Epidermal melanocyte (primary cell): ENCODE results near the gene AEBP1.
"Not testable (repeated sequence)": the region's sequence is repeated elsewhere in the genome, so short reads cannot be mapped to it uniquely, and the experiment has no call there.

Experiments
- DNase-seq: peaks from one replicate; pipeline ENCODE4 v3.0.0; 2011; ENCODE audit warnings: low spot score; ENCODE audit not compliant: insufficient read length

The AEBP1 gene

GRCh38 chr7:44116789-44117666, 12.9 kb downstream of the AEBP1 start:
- DNase-seq, result no peak

GRCh38 chr7:44117801-44118429, 13.8 kb downstream of the AEBP1 start:
- DNase-seq, result no peak

GRCh38 chr7:44119829-44120380, 15.8 kb downstream of the AEBP1 start:
- DNase-seq, result no peak

- no peak for DNase-seq
Observed at GRCh38 chr7:44120395-44120794, 16.2 kb downstream of the AEBP1 start.

- no peak for DNase-seq
Observed at GRCh38 chr7:44121761-44122420, 17.7 kb downstream of the AEBP1 start.

DNA sequence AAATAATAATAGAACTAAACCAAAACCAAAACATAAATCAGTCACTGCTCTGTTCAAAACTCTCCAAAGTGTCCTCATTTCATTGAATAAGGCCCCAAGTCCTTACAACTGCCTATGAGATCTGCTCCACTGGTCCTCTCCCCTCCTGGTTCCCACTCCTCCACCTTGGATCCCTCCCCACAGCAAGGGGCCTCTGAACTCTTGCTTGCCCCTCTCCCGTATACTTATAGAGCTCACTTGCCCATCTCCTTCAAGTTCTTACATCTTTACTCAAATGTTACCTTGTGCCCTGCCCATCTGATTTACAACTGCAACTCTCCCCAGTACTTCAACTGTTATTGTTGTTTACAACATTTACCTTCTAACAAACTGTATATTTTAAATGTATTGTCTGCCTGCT, 18.4 kb downstream of the AEBP1 start:
- no peak for DNase-seq

- DNase-seq, result peak; percentile 99
Observed at GRCh38 chr7:44123190-44124003, 19.3 kb downstream of the AEBP1 start, which contains the start of gene POLD2. Gene POLD2 (minus strand): TSS chr7:44123548. CDS start chr7:44122053, 1,495 bp downstream.

DNA sequence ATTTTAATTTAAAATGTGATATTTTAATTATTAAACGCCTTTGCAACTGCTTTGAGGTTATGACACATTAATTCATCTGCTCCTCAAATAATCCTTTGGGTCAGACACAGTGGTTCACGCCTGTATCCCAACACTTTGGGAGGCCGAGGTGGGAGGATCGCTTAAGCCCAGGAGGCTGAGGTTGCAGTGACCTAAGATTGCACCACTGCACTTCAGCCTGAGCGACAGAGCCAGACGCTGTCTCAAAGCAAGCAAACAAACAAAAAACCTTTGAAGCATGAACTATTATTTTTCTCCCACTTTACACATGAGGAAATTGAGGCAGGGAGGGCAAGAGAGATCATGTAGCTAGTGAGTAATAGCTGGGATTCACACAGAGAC, 20.7 kb downstream of the AEBP1 start:
- DNase-seq, result no peak

- DNase-seq, result not testable (repeated sequence)
Observed at GRCh38 chr7:44126574-44126973, 22.4 kb downstream of the AEBP1 start.

GRCh38 chr7:44127161-44127560, 23.0 kb downstream of the AEBP1 start:
- DNase-seq, result no peak

DNA sequence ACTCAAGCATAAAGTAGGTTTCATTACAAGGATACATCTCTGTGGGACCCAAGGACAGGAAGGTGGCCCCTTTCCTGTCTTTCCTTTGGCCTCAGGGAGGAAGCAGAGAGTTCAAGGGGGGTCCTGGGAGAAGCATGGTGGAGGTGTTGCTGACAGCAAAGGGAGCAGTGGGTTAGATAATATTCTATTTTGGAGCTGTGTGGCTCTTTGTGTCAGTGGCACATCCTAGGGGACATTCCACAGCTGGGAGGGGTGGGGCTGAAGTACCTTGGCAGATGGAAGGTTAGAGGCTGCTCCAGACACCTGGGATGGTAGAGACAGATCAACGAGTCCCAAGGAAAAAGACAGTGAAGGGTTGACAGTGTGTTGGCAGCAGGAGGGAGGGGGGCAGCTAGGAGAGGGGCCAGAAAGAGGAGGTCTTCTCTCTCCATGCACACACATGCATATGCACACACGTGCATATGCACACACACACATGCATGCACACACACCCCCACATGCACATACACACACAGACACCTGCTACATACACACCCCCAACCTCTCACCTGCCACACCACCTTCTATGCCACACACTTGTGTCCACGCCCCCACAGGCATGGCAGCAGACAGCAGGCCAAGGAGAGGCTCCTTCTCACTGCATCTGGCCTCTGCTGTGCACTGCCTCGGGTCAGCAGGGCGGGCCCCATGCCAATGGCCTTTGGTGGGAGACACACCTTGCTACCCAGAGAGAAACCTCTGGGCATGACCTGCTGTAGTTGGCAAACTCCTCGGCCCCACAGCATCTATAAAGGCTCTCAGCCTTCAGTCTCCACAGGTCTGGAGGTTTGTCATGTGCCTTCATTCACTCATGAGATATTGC, 24.8 kb downstream of the AEBP1 start:
- DNase-seq, result no peak

GRCh38 chr7:44131173-44132029, 27.3 kb downstream of the AEBP1 start:
- DNase-seq, result no peak

- DNase-seq, result no peak
Observed at GRCh38 chr7:44132039-44132438, 27.9 kb downstream of the AEBP1 start.

DNA sequence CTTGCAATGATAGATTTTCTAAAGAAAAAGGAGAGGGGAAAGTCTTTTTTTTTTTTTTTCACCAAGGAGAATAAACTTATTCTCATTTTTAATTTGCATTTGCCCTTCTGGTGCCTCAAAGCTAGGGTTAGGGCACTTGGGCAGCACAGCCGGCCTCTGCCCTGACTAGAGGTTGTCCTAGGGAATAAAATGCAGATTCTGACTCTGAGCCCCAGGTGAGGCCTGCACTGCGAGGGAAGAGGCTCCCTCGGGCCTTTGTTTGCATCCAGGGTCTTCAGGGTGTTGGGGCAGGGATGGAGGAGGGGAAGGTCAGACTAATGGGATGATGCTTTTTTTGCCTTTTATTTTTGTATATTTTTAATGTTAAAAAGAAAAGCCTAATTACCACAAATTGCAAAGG, 29.1 kb downstream of the AEBP1 start:
- DNase-seq, result no peak

DNA sequence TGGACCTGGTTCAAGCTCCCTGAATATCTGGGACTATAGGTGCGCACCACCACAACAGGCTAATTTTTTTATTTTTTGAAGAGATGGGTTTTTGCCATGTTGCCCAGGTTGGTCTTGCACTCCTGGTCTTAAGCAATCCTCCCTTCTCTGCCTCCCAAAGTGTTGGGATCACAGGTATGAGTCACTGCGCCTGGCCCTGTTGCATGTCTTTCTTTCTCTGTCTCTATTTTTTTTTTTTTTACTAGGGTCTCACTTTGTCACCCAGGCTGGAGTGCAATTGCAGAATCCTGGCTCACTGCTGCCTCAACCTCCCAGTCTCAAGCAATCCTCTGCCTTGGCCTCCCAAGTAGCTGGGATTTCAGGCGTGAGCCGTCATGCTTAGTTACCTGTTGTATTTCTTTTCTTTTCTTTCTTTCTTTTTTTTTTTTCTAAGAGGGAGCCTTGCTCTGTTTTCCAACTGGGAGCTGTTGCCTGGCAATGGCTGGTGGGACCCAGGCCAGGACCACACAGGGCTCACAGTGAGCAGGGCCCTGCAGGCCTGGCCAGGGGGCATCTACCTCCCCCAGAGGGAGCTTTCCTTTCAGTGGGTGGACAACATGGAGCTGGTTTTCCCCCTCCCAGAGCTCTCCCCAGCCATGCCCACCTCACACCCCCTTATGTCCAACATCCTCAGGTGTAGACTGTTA, 30.9 kb downstream of the AEBP1 start:
- DNase-seq, result no peak

- no peak for DNase-seq
Observed at GRCh38 chr7:44136731-44137130, 32.6 kb downstream of the AEBP1 start.

- no peak for DNase-seq
Observed at GRCh38 chr7:44138698-44139097, 34.6 kb downstream of the AEBP1 start.

- no peak for DNase-seq
Observed at GRCh38 chr7:44139311-44140010, 35.3 kb downstream of the AEBP1 start.
